ENCODE measurements around the gene NLGN1. TPM values are rescaled to one million over a fixed set of nuclear protein-coding genes. Genes with fewer than 3 reads are reported as not detected.

The NLGN1 gene
- total and polyA plus RNA-seq, 9 of the 15 experiments (the other 6 are each of a cell fraction or from before 2014, with no cell fraction given), result under 0.01 to 0.01 TPM; not detected in 7

GRCh38 chr3:173410849-173411248 is 13.3 kb downstream of the NLGN1 start (continued):
- TF ChIP-seq ZNF518B (CRISPR knock-in tag; IDR thresholded peaks at IDR 0.05) (no peak), SAFB (IDR thresholded peaks at IDR 0.05; ENCODE audit: borderline replicate concordance, low read depth, low read length) (no peak), CBX2 (IDR thresholded peaks at IDR 0.05; ENCODE audit: insufficient read depth, low read length, poor library complexity, severe bottlenecking) (no peak), LARP7 (IDR thresholded peaks at IDR 0.05) (no peak), POLR2AphosphoS2 (IDR thresholded peaks at IDR 0.05; ENCODE audit: low read length) (no peak), BHLHE40 (IDR thresholded peaks at IDR 0.05; ENCODE audit: low read length) (no peak)
- TF ChIP-seq, protein P1, sequence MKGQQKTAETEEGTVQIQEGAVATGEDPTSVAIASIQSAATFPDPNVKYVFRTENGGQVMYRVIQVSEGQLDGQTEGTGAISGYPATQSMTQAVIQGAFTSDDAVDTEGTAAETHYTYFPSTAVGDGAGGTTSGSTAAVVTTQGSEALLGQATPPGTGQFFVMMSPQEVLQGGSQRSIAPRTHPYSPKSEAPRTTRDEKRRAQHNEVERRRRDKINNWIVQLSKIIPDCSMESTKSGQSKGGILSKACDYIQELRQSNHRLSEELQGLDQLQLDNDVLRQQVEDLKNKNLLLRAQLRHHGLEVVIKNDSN (CRISPR knock-in tag; IDR thresholded peaks at IDR 0.05), result no peak
